ENCODE measurements around the gene DCLK1. TPM values are rescaled to one million over a fixed set of nuclear protein-coding genes. Genes with fewer than 3 reads are reported as not detected.

The DCLK1 gene
- total RNA-seq, 2 donors from 2014 or later: 4.7 to 10.1 TPM

GRCh38 chr13:35723821-35724220 is 407.4 kb downstream of the DCLK1 start:
- Histone ChIP-seq H3K27me3 (no peaks in the 10 kb centered on the region), H3K9me3 (no peaks in the 10 kb centered on the region), H3K27ac (peak overlapping the region; percentile 63 to 71), H3K4me1 (peaks cover 0 to 21% of the 10 kb centered on the region in 2 donors), H3K36me3 (no peaks in the 10 kb centered on the region), H3K4me3 (no peak overlapping the region)
- DNase-seq (ENCODE audit: low spot score): peak; percentile 72
- TF ChIP-seq, protein P1, sequence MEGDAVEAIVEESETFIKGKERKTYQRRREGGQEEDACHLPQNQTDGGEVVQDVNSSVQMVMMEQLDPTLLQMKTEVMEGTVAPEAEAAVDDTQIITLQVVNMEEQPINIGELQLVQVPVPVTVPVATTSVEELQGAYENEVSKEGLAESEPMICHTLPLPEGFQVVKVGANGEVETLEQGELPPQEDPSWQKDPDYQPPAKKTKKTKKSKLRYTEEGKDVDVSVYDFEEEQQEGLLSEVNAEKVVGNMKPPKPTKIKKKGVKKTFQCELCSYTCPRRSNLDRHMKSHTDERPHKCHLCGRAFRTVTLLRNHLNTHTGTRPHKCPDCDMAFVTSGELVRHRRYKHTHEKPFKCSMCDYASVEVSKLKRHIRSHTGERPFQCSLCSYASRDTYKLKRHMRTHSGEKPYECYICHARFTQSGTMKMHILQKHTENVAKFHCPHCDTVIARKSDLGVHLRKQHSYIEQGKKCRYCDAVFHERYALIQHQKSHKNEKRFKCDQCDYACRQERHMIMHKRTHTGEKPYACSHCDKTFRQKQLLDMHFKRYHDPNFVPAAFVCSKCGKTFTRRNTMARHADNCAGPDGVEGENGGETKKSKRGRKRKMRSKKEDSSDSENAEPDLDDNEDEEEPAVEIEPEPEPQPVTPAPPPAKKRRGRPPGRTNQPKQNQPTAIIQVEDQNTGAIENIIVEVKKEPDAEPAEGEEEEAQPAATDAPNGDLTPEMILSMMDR (IDR thresholded peaks at IDR 0.05): no peak

GRCh38 chr13:35723053-35723461 is 408.1 kb downstream of the DCLK1 start:
- TF ChIP-seq, protein P1 (IDR thresholded peaks at IDR 0.05): no peak
- peaks cover 0 to 21% of the 10 kb centered on the region in 2 donors for H3K4me1 ChIP-seq
- peak overlapping the region; percentile 63 to 71 for H3K27ac ChIP-seq
- no peaks in the 10 kb centered on the region for H3K27me3 ChIP-seq
- no peaks in the 10 kb centered on the region for H3K36me3 ChIP-seq
- no peak for DNase-seq (ENCODE audit: low spot score)
- no peaks in the 10 kb centered on the region for H3K9me3 ChIP-seq
- H3K4me3 ChIP-seq: no peak overlapping the region

DNA sequence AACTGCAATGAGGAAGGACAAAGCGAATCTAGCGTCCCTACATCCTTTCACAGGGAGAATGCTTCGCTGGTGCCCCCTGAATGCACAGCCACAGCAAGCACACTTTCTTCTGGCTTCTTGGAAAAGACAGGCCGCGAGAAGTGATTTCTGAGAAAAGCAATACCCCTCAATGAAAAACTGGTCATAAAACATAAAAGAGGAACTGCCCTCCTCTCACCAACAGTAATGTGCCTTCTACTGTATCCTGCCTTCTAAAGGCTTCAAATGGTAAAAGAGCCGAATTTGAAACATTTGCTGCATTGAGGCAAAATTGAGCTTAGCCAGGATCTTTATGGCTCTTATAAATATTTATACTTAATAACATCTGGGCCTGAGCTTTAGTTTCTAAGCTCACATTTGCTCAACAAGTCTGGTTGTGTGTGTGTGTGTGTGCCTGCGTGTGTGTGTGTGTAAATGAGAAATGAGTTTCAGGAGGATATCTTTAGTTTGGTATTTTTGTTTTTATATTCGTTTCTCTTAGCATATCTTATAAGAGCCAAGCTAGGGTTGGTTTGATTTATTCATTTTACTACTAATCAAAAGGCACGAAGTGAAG is 408.6 kb downstream of the DCLK1 start:
- no peak for DNase-seq (ENCODE audit: low spot score)
- H3K27ac ChIP-seq: peak overlapping the region; percentile 63 to 71
- TF ChIP-seq, protein P1 (IDR thresholded peaks at IDR 0.05): no peak
- no peaks in the 10 kb centered on the region for H3K36me3 ChIP-seq
- no peaks in the 10 kb centered on the region for H3K27me3 ChIP-seq
- H3K4me3 ChIP-seq: no peak overlapping the region
- no peaks in the 10 kb centered on the region for H3K9me3 ChIP-seq
- peaks cover 0 to 21% of the 10 kb centered on the region in 2 donors for H3K4me1 ChIP-seq

GRCh38 chr13:35720690-35721554 is 410.3 kb downstream of the DCLK1 start:
- peaks cover 0 to 27% of the 10 kb centered on the region in 2 donors for H3K4me1 ChIP-seq

DNA sequence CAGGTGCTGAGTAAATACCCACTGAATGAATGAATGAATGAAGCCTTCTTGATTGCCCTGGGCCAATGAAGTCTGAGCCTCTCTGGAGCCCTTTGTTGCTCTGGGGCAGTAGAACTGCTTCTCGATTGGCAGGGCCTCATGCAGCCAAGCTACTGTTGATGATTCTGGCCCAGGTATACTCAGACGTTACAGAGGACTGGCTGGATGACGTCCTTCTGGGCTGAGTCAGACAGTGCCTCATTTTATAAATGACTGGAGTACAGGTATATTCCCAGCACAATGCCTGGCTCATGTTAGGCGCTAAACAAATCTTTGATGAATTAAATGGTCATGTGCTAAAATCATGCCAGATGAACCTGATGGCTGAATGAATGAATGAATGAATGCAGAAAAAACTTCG is 410.9 kb downstream of the DCLK1 start:
- TF ChIP-seq, protein P1 (IDR thresholded peaks at IDR 0.05): no peak
- Histone ChIP-seq H3K27ac (no peak overlapping the region), H3K27me3 (no peaks in the 10 kb centered on the region), H3K9me3 (no peaks in the 10 kb centered on the region), H3K4me3 (no peak overlapping the region), H3K4me1 (peaks cover 0 to 27% of the 10 kb centered on the region in 2 donors), H3K36me3 (no peaks in the 10 kb centered on the region)
- no peak for DNase-seq (ENCODE audit: low spot score)

More at GRCh38 chr13:35720690-35721554, 410.3 kb downstream of the DCLK1 start:
- H3K27ac ChIP-seq: peak overlapping the region in 1 of 2 donors; percentile 19
- DNase-seq (ENCODE audit: low spot score): no peak
- H3K27me3 ChIP-seq: no peaks in the 10 kb centered on the region
- TF ChIP-seq, protein P1 (IDR thresholded peaks at IDR 0.05): peak; percentile 91 to 92
- no peaks in the 10 kb centered on the region for H3K9me3 ChIP-seq
- no peak overlapping the region for H3K4me3 ChIP-seq
- H3K36me3 ChIP-seq: no peaks in the 10 kb centered on the region

Other genes with a start within 250 kb of the DCLK1 start
- under 1 TPM in 1 of 2 donors, not detected in 1; 0.20 TPM for gene SOHLH2, start 83.2 kb upstream of the DCLK1 start, total RNA-seq
- gene CCDC169, start 166.4 kb upstream of the DCLK1 start, total RNA-seq: under 1 TPM; 0.28 to 0.44 TPM
- gene SPART, start 215.0 kb upstream of the DCLK1 start, total RNA-seq: 10 to 100 TPM; 34.1 to 36.3 TPM